ENCODE results near the gene DLG5.

DLG5 gene

GRCh38 chr10:77926566-77927401 is at the start of gene DLG5:
Gene DLG5, minus strand, starts transcription at chr10:77926755. Its CDS starts 235 bp downstream, at chr10:77926520.
- peak in 1 of 2 donors; percentile 16 for DNase-seq

DNA sequence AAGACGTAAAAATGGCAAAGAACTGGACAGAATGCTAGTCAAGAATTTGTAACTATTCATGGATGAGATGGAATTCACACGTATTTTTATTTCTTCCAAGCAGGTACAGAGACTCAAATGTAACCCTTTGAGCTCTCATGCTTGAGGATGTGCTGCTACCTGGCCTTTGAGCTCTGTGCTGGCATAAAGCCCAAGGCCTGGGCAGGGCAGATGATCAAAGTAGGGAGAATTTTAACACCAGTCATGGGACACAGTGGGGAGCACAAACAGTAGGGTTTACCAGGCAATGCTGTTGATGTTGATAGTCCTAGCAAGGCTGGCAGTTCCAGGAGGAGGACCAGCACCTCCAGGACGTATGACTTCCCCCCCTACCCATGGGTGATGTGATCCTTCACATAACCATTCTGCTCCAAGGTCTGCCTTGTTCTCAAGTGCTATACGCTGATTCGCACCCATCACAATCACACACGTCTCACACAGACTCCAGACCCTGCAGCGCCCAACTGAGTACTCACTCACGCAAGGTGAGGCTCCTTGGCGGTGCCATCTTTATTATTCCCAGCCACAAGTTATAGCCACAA is 48.6 kb upstream of the DLG5 start:
- no peak for DNase-seq

- no peak for DNase-seq
These were observed 48.0 kb upstream of the DLG5 start for GRCh38 chr10:77974396-77975074.

GRCh38 chr10:77973276-77973675 is 46.7 kb upstream of the DLG5 start:
- DNase-seq, result no peak

DNA sequence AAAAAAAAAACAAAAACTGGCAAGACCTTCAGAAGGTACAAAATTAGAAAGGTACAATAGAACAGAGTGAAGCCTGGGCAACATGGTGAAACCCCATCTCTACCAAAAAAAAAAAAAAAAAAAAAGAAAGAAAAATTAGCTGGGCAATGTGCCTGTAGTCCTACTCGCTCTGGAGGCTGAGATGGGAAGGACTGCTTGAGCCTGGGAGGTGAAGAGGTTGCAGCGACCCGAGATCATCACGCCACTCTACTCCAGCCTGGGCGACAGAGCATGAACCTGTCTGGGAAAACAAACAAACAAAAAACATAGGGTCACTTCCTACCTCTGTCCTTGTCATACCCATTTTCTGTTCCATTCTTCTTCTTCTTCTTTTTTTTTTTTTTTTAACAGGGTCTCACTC is 45.6 kb upstream of the DLG5 start:
- no peak for DNase-seq

GRCh38 chr10:77971804-77972144 is 45.2 kb upstream of the DLG5 start:
- no peak for DNase-seq

DNA sequence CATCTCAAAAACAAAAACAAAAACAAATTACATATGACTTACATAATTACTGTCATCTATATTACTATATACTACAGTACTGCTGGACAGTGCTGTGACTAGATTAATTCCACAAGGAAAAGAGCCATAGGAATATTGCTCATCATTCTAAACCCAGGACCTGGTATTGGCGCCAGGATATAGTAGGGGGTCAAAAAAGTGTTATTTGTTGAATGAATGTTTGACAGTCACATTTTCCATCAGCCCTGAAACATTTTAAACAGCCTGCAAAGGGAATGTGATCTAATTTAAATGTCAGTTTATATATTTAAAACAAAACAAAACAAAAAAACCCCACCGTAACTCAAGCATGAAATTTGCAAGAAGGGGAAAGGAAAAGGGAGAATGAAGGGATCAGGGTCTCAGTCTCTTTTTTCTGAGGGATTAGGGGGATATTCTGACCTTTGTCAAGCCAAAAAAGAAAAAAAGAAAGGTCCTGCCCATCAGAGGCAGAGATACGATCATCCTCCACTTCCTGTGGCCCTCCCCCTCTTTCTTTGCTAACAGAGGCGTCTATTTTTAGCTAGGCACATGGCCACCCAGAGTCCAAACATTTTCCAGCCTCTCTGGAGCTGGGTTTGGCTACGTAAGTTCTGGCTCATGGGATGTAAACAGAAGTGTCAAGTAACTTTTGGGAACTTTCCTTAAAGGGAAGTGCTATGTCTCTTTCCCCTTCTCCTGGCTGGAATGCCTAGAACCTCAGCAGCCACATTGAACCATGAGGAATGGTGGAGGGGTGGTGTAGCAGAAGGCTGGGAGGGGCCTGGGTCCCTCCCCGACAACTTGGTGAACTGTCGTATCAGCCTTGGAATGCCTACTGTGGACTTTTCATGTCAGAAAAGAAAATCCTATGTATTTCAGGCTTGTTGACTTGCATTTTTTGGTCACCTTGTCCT is 44.6 kb upstream of the DLG5 start:
- DNase-seq, result no peak

DNA sequence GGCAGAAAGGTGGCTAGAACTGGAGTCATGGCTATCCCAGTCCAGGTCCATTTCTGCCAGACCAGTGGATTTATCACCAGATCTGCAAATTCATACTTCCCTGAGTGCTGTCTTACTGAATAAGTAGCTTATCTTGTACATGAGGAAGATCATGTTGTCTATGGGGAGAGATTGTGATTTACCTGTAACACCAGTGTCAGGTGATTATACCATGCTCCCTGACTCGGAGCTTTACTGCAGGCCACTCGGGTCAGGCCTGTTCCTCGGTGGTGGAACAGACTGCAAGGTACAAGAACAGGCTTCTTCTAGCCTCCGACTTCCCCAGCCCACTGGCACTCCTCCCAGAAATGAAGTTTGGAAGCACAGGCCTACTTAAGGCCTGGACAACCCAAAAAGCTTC is 42.6 kb upstream of the DLG5 start:
- DNase-seq, result no peak

GRCh38 chr10:77967611-77968022 is 41.1 kb upstream of the DLG5 start:
- no peak for DNase-seq

DNA sequence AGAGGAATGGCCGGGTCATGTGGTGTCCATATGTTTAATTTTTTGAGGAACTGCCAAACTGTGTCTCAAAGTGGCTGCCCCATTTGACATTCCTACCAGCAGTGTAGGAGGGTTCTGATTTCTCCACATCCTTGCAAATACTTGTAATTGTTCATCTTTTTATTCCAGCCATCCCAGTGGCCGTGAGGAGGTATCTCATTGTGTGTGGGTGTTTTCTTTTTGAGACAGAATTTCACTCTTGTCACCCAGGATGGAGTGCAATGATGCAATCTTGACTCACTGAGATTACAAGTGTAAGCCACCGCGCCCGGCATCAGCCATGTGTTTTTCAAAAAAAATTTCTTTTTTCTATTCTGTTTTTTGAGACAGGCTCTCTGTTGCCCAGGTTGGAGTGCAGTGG is 38.7 kb upstream of the DLG5 start:
- no peak for DNase-seq

GRCh38 chr10:77964811-77965210 is 38.3 kb upstream of the DLG5 start:
- no peak for DNase-seq

DNA sequence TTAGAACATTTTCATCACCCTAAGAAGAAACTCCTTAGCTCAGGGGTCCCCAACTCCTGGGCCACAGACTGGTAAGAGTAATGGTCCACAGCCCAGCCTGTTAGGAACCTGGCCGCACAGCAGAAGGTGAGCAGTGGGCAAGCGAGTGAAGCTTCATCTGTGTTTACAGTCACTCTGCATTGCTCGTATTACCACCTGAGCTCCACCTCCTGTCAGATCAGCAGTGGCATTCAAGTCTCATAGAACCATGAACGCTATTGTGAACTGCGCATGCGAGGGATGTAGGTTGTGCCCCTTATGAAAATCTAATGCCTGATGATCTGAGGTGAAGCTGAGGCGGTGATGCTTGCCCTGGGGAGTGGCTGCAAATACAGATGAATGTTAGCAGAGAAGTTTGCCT is 37.3 kb upstream of the DLG5 start:
- no peak for DNase-seq

- no peak for DNase-seq
These were observed 36.0 kb upstream of the DLG5 start for GRCh38 chr10:77962350-77963146.

GRCh38 chr10:77961668-77962067 is 35.1 kb upstream of the DLG5 start:
- no peak for DNase-seq

DNA sequence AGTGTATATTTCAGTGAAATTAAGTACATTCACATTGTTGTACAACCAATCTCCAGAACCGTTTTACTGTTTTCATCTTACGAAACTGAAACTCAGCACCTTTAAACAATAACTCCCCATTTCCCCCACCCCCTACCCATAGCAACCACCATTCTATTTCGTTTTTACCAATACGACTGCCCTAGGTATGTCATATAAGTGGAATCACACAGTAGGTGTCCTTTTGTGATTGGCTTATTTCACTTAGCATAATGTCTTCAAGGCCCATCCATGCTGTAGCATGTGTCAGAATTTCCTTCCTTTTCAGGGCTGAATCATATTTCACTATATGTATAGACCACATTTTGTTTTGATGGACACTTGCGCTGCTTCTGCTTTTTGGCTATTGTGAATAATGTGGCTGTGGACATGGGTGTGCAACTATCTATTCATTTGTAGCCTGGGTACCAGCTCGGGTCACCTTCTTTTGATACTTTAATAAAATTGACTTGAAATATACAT is 34.3 kb upstream of the DLG5 start:
- DNase-seq, result no peak

- DNase-seq, result no peak
These were observed 33.4 kb upstream of the DLG5 start for GRCh38 chr10:77959887-77960455.

DNA sequence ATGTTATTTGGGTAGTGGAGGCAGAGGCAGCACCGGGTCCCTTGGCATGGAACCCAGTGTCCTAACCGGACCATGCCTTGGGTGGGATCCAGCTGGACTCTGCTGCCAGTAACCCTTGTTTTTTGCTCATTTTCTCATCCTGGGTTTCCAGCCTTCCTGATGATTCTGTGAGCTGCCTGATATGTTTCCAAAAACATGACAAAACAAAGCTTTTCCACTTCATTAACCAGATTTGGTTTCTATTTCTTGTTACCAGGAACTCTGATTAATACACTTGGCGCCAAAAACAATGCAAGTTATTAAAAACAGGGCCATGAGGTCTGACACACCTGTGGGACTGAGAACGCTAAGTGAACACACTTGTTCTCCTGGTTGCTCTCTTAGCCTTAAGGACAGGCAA is 32.8 kb upstream of the DLG5 start:
- no peak for DNase-seq

DNA sequence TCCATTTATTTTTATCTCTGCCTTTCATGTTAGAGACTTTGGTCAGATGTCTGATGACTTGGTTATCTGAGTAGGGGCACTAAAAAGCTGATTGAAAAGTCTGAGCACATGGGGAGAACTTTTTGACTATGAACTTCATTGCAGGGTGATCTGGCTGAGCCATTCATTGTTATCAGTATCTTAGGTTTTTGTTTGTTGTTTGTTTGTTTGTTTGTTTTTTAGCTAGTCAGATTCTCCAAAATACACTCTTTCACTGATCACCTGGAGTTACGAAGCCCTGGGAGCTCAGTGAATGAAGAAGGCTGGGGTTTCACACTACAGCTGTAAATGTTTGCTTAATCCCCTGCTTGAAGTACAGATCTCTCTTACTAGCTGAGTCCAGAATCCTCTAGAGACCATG is 28.6 kb upstream of the DLG5 start:
- no peak for DNase-seq

DNA sequence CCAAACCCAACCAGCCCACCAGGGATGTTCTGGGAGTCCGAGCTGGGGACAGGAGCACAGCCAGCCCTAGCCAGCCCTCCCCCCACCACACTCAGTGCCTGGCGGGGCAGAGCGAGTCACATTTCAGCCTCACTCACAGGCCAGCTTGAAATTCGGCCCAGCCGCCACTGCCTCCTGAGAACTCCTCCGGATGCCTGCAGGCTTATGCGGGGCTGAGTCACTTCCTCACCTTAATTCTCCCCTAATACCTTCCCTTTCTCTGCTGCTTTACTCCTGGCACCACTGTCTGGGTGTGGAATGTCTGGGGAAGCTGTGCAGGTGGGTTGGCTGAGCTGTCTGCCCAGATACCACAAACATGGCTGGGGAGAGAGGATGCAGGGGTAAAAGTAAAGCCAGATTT is 22.6 kb upstream of the DLG5 start:
- no peak for DNase-seq

DNA sequence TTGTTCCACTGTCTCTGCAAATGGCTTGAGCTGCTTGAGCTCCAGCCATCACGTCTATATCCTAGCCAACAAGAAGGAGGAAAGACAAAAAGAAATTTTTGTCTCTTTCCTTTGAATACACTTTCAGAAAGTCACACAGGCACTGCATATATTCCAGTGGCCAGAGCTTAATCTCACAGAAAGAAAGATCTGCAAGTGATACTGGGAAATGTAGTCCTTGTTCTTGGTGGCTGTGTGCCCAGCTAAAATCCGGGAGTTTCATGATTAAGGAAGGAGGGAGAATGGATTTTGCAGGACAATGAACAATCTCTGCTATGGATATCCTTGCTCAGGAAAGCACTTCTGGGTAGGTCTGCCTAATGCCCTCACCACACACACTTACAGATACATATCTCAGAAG is 19.5 kb upstream of the DLG5 start:
- DNase-seq, result no peak

- DNase-seq, result no peak
These were observed 18.0 kb upstream of the DLG5 start for GRCh38 chr10:77944519-77944918.

Measured in CD4-positive, alpha-beta T cell treated with Interleukin-4 for 1 hour (primary cell).